AML-193 (cell line): ENCODE measurements around the gene MTFP1.
"Not testable (repeated sequence)": the region's sequence is repeated elsewhere in the genome, so short reads cannot be mapped to it uniquely, and the experiment has no call there.

Source experiments
- DNase-seq, 2 experiments: peaks; one replicate each; lab custom pipeline; 2025; lab: John Stamatoyannopoulos, UW

The MTFP1 gene

GRCh38 chr22:30455075-30455840 lies 29.7 kb downstream of the MTFP1 start:
- no peak for DNase-seq

- DNase-seq = no peak
Measured at GRCh38 chr22:30457981-30458380, 32.4 kb downstream of the MTFP1 start.

GRCh38 chr22:30459181-30460052 lies 33.8 kb downstream of the MTFP1 start:
- DNase-seq = no peak

GRCh38 chr22:30460147-30460546 lies 34.6 kb downstream of the MTFP1 start:
- no peak for DNase-seq

- not testable (repeated sequence) for DNase-seq
Measured at GRCh38 chr22:30460555-30460954, 35.0 kb downstream of the MTFP1 start.

GRCh38 chr22:30469165-30469564 lies 43.6 kb downstream of the MTFP1 start:
- no peak for DNase-seq

GRCh38 chr22:30470655-30471054 lies 45.1 kb downstream of the MTFP1 start:
- no peak for DNase-seq

- no peak for DNase-seq
Measured at GRCh38 chr22:30471616-30472318, 46.2 kb downstream of the MTFP1 start, which contains the start of gene SEC14L3. TSS of gene SEC14L3 (minus strand) at chr22:30472017. CDS start at chr22:30471958, 59 bp downstream.

- no peak for DNase-seq
Measured at GRCh38 chr22:30472994-30473720, 47.6 kb downstream of the MTFP1 start.

GRCh38 chr22:30474121-30474520 lies 48.6 kb downstream of the MTFP1 start:
- DNase-seq = no peak

GRCh38 chr22:30474683-30475424 lies 49.3 kb downstream of the MTFP1 start:
- no peak for DNase-seq
